ENCODE data around the gene PARD3. TPM values are rescaled to one million over a fixed set of nuclear protein-coding genes. Genes with fewer than 3 reads are reported as not detected.
"Not testable (repeated sequence)": the region's sequence is repeated elsewhere in the genome, so short reads cannot be mapped to it uniquely, and the experiment has no call there.

PARD3 gene
- total RNA-seq, 1 donor from 2014 or later, result 51.2 TPM

DNA sequence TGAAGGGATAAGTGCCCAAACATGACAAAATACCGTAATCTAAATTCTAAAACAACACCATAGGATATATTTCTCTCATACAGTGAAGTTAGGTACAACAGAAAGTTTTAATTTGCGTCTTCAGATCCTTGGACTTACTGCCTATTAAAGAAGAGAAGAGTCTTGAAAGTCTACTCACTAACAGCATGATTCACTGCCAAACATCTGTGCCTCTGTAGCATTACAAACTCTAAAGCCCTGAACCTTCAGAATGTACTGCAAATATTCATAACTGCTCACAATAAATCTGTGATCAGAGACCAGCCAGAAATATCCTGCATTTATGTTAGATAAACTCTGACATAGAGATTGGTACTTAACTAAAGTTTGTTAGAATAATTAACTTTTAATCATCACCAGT, 365.3 kb downstream of the PARD3 start:
- Mint-ChIP-seq H3K9me3 (no peaks in the 10 kb centered on the region), H3K27ac (ENCODE audit: unreplicated experiment) (no peak overlapping the region), H3K36me3 (ENCODE audit: low read depth) (peaks cover 3% of the 10 kb centered on the region), H3K4me3 (no peak overlapping the region), H3K4me1 (no peaks in the 10 kb centered on the region), H3K27me3 (ENCODE audit: low read depth) (no peaks in the 10 kb centered on the region)
- no peak for DNase-seq (ENCODE audit: low read depth, low spot score)
- TF ChIP-seq, protein P1, sequence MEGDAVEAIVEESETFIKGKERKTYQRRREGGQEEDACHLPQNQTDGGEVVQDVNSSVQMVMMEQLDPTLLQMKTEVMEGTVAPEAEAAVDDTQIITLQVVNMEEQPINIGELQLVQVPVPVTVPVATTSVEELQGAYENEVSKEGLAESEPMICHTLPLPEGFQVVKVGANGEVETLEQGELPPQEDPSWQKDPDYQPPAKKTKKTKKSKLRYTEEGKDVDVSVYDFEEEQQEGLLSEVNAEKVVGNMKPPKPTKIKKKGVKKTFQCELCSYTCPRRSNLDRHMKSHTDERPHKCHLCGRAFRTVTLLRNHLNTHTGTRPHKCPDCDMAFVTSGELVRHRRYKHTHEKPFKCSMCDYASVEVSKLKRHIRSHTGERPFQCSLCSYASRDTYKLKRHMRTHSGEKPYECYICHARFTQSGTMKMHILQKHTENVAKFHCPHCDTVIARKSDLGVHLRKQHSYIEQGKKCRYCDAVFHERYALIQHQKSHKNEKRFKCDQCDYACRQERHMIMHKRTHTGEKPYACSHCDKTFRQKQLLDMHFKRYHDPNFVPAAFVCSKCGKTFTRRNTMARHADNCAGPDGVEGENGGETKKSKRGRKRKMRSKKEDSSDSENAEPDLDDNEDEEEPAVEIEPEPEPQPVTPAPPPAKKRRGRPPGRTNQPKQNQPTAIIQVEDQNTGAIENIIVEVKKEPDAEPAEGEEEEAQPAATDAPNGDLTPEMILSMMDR (conservative IDR thresholded peaks at IDR 0.05), result no peak

DNA sequence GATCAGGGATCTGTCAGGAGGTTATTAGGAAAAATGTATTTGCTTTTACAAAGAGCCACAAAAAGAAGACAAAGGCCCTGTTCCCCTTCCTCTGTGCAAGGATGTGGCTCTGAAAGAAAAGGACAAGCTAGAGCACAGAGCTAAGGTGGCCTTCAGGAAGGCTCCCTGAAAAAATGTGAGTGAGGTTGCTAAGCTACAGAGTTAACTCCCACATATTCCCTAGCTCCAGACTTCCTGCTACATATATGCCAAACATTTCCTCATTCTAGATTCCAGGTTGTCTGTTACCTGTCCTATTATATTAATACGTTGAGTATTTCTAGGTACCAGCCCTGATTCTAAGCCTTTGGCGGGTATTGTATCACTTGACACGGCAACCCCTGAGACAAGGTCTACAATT, 369.0 kb downstream of the PARD3 start:
- no peaks in the 10 kb centered on the region for H3K27me3 Mint-ChIP-seq (ENCODE audit: low read depth)
- TF ChIP-seq, protein P1 (conservative IDR thresholded peaks at IDR 0.05), result no peak
- no peaks in the 10 kb centered on the region for H3K4me1 Mint-ChIP-seq
- no peak overlapping the region for H3K4me3 Mint-ChIP-seq
- no peak for DNase-seq (ENCODE audit: low read depth, low spot score)
- no peak overlapping the region for H3K27ac Mint-ChIP-seq (ENCODE audit: unreplicated experiment)
- peaks cover 8% of the 10 kb centered on the region for H3K36me3 Mint-ChIP-seq (ENCODE audit: low read depth)
- H3K9me3 Mint-ChIP-seq, result peaks cover 2% of the 10 kb centered on the region

DNA sequence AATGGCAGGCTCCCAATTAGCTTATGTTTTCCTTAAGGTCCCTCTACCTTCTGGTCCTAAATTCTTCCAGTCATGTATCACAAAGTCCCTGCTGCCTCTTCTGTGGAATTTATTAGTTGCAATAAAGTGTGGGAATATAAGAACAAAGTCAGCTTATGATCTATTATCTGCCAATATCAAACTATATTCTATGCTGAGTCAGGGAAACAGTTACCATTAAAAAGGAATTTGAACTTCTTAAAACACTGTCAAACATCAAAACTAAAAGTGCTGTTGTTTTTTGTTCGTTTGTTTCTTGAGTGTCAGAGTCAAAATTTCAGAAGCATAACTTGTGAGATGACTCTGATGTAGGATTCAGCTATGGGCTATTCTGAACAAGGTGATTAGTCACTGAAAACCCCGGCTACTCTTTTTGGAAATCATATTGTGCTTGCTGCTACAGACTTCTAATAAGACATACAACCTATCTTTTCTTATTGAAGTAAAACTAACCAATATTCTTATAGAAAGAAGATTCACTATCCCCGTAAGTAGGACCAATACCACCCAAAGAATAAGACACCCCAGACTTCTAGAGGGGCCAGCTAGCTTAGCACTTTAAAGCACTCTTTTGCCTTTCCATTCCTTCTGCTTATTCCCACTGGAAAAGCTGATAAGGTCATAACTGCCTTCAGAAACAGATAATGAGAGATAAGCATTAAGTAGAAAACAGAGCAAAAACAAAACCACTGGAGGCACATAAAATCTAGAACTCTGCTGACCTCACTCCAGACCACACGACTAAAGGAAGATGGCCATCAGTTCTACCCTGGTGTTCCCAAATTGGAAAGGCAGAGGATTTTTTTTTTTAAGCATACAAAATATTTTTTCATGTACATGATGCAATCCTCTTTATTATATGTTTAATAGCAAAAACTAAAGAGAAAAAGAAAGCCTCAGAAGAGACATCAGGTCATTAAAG, 370.6 kb downstream of the PARD3 start:
- H3K36me3 Mint-ChIP-seq (ENCODE audit: low read depth), result peaks cover 12% of the 10 kb centered on the region
- H3K4me1 Mint-ChIP-seq, result no peaks in the 10 kb centered on the region
- no peak for DNase-seq (ENCODE audit: low read depth, low spot score)
- TF ChIP-seq, protein P1 (conservative IDR thresholded peaks at IDR 0.05), result no peak
- no peaks in the 10 kb centered on the region for H3K27me3 Mint-ChIP-seq (ENCODE audit: low read depth)
- H3K9me3 Mint-ChIP-seq, result peaks cover 2% of the 10 kb centered on the region
- H3K27ac Mint-ChIP-seq (ENCODE audit: unreplicated experiment), result no peak overlapping the region
- no peak overlapping the region for H3K4me3 Mint-ChIP-seq

GRCh38 chr10:34439386-34439785, 375.7 kb downstream of the PARD3 start:
- not testable (repeated sequence) for DNase-seq (ENCODE audit: low read depth, low spot score); H3K9me3 Mint-ChIP-seq; H3K36me3 Mint-ChIP-seq (ENCODE audit: low read depth); H3K27me3 Mint-ChIP-seq (ENCODE audit: low read depth); H3K4me3 Mint-ChIP-seq; H3K4me1 Mint-ChIP-seq; H3K27ac Mint-ChIP-seq (ENCODE audit: unreplicated experiment)

DNA sequence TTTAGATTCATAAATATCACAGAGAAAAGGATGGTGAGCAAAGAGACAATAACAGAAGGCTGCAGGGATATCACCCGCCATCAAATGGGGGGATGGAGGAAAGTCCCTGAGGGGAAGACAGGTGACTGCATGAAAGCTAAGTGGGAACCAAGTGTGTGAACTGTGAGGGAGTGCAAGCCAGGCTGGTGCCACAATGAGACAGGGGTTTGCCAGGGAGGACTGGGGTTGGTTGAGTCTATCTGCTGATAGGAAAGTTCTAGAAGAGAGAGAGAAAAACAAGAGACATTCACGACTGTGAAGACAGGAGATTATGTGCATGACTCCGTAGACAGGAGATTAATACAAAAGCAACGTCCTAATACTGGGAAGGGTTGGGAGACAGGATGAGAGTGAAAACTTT, 376.4 kb downstream of the PARD3 start:
- peaks cover 2% of the 10 kb centered on the region for H3K9me3 Mint-ChIP-seq
- no peak overlapping the region for H3K27ac Mint-ChIP-seq (ENCODE audit: unreplicated experiment)
- H3K27me3 Mint-ChIP-seq (ENCODE audit: low read depth), result no peaks in the 10 kb centered on the region
- peaks cover 8% of the 10 kb centered on the region for H3K36me3 Mint-ChIP-seq (ENCODE audit: low read depth)
- H3K4me1 Mint-ChIP-seq, result no peaks in the 10 kb centered on the region
- DNase-seq (ENCODE audit: low read depth, low spot score), result no peak
- TF ChIP-seq, protein P1 (conservative IDR thresholded peaks at IDR 0.05), result no peak
- H3K4me3 Mint-ChIP-seq, result peak overlapping the region; percentile 0

DNA sequence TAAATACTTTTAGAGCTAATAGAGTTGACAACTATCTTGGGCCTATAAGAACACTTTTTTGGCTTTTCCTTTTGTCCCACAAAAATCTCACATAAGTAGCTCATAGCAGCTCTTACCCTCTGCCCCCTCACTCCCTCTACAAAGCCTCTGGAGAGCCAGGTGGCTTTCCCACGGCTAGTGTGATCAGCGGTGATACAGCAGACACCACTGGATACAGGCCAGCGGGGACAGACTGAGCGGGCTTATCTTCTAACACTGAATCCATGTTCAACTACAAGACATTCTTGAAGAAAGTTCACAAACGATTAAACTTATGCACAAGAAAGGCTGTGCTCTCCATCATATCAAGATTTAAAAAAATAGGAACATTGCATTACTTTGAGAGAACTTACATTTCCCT, 377.2 kb downstream of the PARD3 start:
- Mint-ChIP-seq H3K9me3 (no peaks in the 10 kb centered on the region), H3K27ac (ENCODE audit: unreplicated experiment) (no peak overlapping the region), H3K4me1 (no peaks in the 10 kb centered on the region), H3K4me3 (no peak overlapping the region), H3K36me3 (ENCODE audit: low read depth) (peaks cover 4% of the 10 kb centered on the region), H3K27me3 (ENCODE audit: low read depth) (no peaks in the 10 kb centered on the region)
- TF ChIP-seq, protein P1 (conservative IDR thresholded peaks at IDR 0.05), result no peak
- DNase-seq (ENCODE audit: low read depth, low spot score), result no peak

Data from neural crest cell (in vitro differentiated cells).